GM21447 (cell line): ENCODE results near the gene ESYT2.

Experiments used
- ATAC-seq: cut with Tn5 transposase; IDR thresholded peaks from one replicate; pipeline ENCODE4 v1.9.1; 2021; ENCODE audit not compliant: unreplicated experiment

ESYT2 gene

DNA sequence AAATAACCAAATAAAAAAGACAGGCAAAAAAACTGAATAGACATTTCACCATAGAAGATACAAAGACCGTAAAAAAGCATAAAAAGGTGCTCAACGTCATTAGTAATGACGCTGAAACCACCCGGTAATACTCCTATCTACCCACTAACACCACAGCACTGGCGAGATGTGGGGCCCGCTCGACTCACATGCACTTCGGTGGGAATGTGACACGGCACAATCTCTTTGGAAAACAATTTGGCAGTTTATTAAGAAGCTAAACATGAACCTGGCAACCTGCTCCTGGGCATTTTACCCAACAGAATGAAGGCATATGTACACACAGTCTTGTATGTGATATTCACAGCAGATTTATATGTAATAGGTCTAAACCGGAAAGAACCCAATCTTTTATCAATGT lies 81.9 kb downstream of the ESYT2 start:
- no peak for ATAC-seq

DNA sequence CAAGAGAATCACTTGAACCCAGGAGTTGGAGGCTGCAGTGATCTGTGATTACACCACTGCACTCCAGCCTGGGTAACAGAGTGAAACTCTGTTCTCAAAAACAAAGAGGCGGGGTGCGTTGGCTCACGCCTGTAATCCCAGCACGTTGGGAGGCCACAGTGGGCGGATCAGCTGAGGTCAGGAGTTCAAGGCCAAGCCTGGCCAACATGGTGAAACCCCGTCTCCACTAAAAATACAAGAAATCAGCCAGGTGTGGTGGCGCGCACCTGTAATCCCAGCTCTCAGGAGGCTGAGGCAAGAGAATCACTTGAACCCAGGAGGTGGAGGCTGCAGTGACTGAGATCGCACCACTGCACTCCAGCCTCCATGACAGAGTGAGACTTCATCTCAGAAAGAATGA lies 82.4 kb downstream of the ESYT2 start:
- no peak for ATAC-seq

DNA sequence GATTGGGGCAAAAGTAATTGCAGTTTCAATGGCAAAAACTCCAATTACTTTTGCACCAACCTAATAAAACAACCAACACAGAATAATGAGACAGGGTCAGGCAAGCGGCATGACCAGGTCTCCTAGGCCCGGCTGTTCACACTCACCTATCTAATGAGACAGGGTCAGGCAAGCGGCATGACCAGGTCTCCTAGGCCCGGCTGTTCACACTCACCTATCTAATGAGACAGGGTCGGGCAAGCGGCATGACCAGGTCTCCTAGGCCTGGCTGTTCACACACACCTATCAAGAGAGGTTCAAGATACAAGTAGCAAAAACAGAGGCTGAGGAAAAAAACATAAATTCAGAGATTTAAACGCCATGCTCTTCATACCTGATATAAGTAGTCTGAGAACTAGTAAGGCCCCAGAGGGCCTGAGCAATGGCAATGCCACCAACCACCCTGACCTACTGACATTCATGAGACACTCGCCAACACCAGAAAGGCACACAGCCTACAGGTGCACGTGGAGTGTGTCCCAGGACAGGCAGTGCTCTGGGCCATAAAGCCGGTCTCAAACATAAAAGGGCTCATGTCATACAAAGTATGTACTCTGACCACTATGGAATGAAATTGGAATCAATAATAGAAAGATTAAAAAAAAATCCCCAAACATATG lies 84.1 kb downstream of the ESYT2 start:
- no peak for ATAC-seq

DNA sequence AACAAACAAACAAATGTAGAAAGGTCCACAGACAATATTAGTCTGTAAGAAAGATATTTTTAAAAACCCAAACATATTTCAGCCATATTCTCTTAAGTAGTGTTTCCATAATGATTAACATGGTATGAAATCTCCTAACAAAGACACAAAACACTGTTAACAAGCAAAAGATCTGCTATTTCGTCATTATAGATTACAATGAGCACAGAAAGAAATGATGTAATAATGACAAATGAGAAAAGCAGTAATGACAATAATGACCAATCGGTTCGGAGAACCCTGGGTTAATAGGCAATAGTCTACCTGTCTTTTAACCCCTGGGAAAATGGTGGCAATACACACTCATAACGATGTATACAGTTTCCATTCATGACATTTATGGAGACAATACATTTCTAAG lies 85.2 kb downstream of the ESYT2 start:
- no peak for ATAC-seq

DNA sequence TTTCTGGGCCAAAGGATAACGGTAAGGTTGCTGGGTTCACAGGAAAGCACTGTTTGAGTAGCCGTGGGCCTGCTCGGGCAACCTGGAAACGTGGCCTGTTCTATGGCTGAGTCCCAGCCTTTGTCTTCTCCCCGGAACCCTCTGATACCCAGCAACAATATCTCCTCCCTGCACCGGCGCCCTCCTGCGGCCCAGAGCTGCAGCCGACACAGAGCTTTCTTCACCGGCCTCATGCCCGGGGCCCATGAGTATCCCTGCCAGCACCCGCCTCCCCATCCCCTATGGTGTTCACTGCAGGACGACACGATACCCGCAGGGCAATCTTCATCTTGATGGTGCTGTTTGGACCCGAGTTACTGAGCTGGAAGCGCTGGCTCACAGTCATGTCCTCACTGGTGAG lies 86.1 kb downstream of the ESYT2 start:
- no peak for ATAC-seq

DNA sequence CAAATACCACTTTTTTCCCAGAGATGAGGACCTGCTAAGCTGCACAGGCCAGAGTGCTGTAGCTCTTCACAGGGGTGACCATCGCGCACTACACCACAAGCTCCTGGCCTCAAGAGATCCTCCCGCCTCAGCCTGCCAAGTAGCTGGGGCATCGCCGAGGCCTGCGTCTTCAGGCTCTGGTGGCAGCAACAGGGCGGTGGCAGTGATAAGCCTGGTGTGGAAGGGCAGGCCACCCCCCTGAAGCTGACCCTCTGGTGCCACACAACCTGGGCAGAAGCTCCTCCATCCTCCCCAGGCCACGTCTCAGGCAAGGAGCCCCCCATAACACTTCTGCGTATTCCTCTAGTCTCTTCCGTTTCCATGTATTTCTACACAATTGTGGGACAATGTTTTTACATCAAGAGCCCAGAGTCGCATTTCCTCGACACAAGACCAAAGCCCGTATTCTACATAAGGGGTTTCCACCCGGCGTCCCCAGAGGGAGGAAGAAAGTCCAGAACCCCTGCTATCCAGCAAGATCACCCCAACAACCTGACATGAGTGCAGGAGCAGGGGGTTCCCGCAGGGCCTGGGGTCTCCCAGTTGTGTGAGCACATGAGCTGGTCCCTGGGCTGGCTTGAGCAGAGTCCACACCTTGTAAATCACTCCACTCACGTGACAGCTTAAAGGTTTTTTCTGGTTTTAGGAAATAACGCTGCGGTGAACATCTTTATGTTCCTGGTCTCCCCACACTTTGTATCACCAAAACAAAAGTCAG lies 87.1 kb downstream of the ESYT2 start:
- no peak for ATAC-seq

DNA sequence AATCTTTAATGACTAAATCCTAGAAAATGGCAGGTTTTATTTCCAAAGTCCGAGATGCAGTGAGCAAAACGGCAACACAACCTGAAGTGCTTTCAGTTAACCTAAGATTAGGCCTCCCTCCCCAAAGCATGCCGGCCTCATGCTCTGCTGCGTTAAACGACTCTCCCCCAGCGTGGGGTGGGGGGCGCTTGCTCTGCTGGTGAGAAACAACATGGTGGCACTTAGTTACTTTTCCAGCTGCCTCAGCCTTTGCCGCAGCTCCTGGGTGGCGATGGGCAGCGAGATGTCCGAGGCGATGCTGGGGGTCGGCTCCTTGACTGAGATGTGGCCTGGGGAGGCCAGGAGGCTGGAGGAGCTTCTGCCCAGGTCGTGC lies 88.0 kb downstream of the ESYT2 start:
- ATAC-seq: no peak

DNA sequence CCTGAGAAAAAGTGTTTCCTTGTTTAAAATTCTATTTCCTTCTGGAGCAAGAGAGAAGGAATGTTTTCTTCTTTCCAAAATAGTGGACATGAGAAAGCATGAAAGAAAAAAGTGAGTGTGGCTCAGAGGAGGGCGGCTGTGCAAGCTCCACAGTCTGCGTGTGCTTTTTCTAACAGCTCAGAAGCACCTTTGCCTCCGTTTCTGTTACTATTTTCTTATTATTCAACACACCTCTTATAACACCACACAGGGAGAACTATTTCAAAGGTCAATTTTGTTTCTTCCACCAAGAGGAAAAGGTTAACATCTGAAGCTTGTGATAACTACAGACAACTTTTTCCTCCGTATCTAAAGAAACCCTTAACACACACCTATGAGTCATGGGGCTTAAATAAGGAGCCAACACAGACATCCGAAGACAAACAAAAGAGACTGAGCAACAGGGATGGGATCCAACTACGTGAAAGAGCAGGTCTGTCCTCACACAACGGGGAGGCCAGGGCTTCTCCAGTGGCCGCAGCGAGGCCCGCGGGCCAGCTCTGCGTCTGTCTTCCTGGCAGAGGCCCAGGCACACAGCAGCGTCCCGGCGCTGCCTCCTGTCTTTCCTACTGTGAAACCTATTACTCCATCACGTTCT lies 88.5 kb downstream of the ESYT2 start:
- ATAC-seq: no peak

DNA sequence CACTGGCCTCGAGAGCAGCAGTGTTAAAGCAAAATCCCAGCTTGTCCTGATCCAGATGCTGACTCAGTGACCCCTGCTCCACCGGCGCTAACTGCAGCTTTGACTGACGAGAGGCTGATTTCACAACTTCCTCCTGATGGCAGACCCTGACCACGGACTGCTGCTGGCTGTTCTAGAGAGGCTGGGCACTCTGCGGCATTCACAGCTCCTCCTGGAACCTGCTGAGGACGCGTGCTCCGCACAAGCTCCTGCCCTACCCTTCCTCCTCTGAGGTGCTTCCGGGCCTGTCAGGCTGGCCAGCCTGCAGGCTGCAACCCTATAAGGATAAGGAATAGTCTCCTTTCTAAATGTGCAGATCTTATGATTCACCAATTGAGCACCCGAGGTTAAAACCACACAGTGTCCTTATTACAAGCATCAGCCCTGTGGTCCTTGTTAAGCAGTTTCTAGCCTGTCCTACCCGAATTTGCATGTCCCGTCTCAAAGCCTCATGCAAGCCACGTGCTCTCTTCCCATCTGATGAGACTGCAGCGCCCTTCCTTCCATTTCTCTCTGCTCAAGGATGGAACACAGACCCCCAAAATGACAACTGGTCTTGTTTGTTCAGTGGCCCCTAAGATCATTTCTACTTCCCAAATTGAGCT lies 89.2 kb downstream of the ESYT2 start:
- ATAC-seq: no peak

DNA sequence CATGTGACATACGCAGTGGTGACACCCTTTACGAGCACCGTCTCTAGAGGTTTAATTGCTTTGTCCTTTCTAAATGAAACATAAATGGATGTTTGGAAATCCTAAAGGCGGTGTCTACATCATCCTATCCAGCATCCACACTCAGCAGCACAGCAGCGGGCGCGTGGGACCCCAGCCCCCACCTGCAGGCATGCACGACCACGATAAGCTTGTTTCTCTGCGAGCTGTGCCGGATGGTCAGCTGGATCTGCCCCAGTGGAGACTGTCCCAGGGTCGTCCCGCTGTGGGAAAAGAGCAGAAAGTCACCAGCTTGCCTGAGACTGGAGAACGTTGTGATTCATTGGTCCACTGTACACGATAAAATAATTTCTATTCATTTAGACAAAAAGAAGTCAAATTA lies 90.5 kb downstream of the ESYT2 start:
- no peak for ATAC-seq

DNA sequence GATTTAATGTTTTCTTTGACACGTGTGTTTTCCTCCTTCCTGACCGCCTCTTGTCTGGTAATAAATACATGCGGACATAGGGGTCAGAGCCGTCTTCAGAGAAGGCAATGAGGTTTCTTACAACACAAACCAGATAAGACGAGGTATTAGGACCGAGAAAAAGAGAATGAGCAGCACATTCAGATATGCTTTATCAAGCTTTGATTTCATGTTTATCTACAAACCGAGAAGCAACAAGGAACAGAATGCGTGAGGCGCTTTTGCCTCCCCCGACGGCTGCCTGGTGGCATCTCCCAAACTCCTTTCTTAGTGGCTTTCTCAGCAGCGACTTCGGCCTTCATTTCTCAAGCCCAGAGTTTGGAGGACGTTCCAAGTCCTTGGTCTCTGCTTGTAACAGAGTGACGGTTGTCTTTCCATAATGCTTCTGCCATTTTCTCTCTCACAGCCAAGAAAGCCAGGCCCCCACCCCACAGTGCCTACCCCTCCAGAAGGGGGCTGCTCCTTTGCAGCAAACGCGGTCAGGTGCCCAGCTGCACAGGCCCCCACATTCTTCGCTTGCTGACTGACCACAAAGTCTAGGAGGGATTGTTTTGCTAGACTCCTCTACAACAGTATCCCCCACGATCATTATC lies 92.1 kb downstream of the ESYT2 start:
- no peak for ATAC-seq

DNA sequence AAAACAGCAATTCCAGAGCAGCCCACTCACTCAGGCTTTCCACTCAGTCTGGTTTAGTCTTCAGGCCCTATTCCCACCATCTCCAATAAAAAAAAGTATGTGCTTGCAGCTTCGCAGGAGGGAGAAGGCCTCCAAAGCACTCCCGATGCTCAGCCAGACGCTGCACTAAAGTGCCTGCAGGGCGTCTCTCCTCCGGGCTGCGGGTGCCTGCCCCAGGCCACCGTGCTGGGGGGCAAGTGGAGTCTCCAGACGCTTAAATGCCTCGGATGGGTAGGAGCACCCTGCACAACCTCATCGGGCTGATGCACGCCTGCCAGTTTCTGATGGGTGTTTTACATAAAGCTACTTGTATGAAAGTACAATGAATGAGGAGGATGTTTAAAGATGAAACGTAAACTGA lies 93.4 kb downstream of the ESYT2 start:
- ATAC-seq: no peak

DNA sequence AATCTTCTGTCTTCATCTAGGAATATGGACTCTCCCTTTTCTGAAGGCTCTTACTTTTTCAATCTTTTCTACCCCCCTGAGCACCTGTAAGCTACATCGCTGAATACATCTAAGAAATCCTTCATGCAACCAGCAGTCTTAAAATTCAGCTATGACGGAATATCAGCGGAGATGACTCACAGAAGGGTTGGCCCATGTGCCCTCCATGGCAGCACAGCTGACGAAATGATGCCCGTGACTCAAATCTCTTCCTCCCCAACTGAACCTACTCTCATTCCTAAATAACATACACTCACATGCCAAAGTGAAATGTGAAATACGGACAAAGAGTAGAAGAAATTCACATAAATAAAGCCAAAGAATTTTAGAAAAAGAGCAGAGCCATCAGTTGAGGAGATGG lies 94.4 kb downstream of the ESYT2 start:
- ATAC-seq: no peak

DNA sequence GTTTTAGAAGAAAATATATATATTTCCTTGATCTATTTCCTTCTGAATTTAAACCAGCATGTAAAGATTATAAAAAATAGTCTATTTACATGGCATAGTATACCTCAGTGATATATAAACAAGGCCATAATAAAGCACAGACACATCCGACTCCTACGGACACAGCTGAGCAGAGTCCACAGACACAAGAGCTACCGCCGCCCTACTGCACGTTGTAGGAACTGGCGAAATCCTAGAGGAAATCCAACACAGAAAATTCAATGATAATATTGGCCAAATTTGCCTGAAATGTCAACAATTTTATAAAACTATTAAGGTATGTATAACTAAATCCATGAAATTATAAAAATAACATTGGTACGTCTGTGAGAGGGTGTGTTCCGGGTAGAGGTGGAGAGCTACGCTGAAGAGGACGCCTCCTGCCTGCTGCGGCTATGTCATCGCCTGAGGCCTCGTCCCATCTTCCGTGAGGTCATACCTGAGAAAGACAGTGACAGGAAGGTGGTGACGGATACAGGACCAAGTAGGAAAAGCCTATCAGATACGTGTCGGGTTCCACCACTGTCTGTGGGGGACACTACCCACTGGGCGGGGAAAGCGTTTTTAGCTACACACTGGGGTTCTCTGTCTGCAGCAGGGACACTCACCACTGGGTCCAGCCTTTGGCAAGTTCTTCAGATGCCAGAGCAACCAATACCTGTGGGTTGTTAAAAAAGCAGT lies 95.4 kb downstream of the ESYT2 start:
- ATAC-seq: no peak

DNA sequence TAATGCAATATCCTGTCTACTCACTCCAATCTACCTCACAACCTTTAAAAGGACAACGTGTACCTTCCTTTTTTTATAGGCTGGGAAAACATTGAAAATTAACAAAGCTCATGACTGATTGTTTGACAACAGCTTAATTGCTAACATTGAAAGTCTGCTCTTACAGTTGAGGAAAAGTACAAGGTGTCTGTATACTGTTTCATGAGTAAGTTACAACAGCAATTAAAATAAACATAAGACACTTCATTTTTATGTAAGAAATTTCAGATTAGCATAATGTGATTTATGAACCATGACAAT lies 96.1 kb downstream of the ESYT2 start:
- no peak for ATAC-seq

DNA sequence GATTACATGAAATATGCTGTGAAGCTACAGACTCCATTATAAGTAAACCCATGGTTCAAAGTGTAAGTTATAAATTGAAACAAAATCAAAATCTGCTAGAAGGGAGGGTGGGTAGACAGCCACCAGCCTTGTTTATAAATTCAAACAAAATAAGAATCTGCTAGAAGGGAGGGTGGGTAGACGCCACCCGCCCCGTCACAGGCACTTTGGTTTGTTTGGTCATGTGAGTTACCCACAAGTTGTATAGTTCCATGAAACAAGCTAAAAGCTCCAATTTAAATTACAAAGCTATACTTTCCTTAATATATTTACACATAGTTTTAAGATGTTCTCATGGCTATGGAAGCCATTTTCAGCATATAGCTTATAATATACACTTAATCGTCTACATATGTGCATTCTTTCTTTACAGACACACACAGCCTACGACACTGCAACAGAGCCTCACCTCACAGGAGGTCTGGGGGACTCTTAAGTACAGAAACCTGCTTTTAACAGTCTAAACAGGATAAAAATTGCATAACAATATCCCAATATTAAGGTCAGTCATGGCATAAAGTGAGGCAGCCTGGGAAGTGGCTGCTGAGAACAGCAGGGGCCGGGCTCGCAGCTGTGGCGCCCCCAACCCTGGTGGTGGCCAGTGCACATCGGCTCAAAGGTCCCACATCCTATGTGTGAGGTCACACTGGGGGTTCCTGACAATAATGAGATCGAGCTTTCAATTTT lies 96.7 kb downstream of the ESYT2 start:
- no peak for ATAC-seq

DNA sequence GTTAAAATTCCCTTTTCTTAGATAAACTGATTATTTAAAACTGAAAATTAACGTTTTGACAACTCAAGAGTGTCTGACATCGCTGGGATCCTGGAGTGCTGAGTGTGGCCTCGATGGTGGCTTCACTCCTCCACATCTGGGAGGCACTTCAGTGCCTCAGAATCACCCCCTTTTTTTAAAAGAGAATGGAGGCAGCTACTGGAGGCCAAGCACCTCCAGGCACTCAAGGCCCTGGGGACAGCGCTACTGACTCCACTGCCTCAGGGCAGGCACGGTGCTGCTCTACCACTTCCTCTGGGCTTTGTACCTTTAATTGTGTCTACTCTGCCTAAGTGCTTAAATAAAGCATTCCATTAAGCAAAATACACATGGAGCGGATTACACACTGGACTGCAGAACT lies 97.5 kb downstream of the ESYT2 start:
- no peak for ATAC-seq

DNA sequence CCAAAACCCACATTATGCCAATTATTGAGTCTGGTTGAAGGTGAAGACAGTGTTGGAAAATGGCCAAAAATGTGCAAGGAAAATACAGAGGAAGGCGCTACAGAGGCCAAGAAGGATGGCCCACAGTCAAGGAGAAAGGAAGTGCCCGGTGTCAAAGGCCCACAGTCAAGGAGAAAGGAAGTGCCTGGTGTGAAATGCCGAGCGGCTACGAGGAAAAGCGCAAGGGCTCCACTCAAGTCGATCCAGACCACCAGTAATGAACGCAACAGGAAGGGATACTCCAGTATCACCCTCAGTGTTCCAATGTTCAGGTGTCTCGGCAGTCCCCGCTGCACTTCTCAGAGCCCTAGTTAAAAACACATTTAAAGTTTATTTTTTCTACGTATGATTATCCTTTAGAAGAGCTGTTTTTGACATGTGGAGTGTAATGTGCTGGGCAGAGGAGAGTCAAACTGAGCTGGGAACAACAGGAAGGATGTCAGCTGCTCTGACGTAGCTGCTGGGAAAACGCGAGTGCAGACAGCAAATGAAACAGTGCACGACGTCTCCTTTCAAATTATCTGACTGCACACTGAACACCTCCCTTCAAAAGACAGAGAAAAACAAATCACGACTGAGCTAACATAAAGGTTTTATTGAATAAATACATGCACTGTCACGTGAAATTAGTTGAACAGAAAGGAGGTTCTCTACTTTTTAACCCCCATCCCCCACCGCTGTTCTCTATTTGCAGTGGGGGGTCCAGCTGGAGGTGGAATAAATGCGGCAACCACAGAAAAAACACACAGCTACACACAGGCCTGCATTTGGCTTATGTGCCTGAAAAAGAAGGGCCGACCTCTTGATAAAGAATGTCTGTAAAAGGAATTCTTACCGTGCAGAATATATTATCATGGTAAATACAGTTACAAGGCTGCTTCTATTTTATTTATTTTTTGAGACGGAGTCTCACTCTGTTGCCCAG lies 98.6 kb downstream of the ESYT2 start:
- no peak for ATAC-seq

DNA sequence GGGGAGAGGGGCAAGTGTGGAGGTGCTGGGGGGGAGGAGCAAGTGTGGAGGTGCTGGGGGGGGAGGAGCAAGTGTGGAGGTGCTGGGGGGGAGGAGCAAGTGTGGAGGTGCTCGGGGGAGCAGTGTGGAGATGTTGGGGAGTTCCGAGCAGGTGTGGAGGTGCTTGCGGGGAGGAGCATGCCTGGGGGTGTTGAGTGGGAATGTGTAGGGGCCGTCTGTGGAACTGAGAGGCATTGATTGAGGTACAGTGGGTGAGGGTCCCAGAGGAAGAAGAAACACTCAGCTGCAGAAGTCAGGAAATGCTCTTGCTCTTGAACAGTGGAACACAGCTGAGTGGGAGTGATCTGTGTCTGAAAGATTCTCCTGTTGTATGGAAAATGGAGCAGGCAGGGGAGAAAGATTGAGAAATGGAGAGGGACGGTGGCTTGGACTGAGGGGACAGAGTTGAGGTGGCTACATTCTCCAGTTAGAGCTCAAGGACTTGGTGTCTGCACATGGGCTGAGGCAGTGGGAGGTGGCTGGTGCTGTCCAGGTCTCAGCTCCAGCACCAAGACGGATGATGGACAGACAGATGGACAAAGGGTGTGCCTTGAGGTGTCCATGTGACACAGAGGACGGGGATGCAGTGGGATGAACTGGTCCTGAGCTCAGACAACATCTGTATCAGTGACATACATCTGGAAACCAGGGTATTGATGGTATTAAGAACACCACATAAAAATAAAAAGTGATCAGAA lies 99.5 kb downstream of the ESYT2 start:
- no peak for ATAC-seq
